Esophagus muscularis mucosa (tissue), 4 donors: Measurements from ENCODE around the gene CDC40. TPM values are rescaled to one million over a fixed set of nuclear protein-coding genes. Genes with fewer than 3 reads are reported as not detected.

Source experiments
- DNase-seq: peaks from one replicate; pipeline ENCODE4 v3.0.0-alpha.2; 2017; ENCODE audit errors: extremely low spot score
- H3K27ac ChIP-seq, 4 donors: fragments of 200-600 bp; sonication (generic); replicated peaks in 1 of 4; 1 replicate in 3 of 4; 2 replicates in 1 of 4; pipeline ENCODE4 v1.5.1; 2016 to 2019; ENCODE audit warnings: mild to moderate bottlenecking in 1 of 4
- H3K27me3 ChIP-seq, 4 donors: fragments of 200-600 bp; sonication (generic); one replicate each; pipeline versions ENCODE4 v1.5.1 to v1.6.0; 2016 to 2019
- H3K36me3 ChIP-seq, 4 donors: fragments of 200-600 bp; sonication (generic); one replicate each; pipeline ENCODE4 v1.5.1; 2016 to 2019
- H3K4me1 ChIP-seq, 4 donors: fragments of 200-600 bp; sonication (generic); one replicate each; pipeline ENCODE4 v1.5.1; 2016 to 2019
- H3K4me3 ChIP-seq, 4 donors: fragments of 200-600 bp; sonication (generic); 1 replicate in 2 of 4; 2 replicates in 2 of 4; pipeline ENCODE4 v1.5.1; 2016 to 2019; ENCODE audit warnings: mild to moderate bottlenecking in 4 of 4, moderate library complexity in 1 of 4
- H3K9me3 ChIP-seq, 4 donors: fragments of 200-600 bp; sonication (generic); 1 replicate in 3 of 4; 2 replicates in 1 of 4; pipeline ENCODE4 v1.5.1; 2016 to 2019
- CTCF ChIP-seq, 3 experiments: fragments of 200-600 bp in 2 of 3; fragments of 450-650 bp in 1 of 3; sonication (generic) in 2 of 3; IDR thresholded peaks; one replicate each; pipeline ENCODE4 v1.5.1; 2017 to 2019; ENCODE audit warnings: antibody characterized with exemption in 3 of 3, mild to moderate bottlenecking in 2 of 3, moderate library complexity in 1 of 3
- EP300 ChIP-seq: sonication (generic); formaldehyde crosslinking; IDR thresholded peaks from one replicate; pipeline ENCODE4 v1.6.1; 2017; ENCODE audit warnings: antibody characterized with exemption
- POLR2A ChIP-seq: fragments of 450-650 bp; IDR thresholded peaks from one replicate; pipeline ENCODE4 v1.6.1; 2017; ENCODE audit warnings: antibody characterized with exemption, moderate library complexity, mild to moderate bottlenecking, low read depth
- POLR2AphosphoS5 ChIP-seq, 2 donors: sonication (generic); formaldehyde crosslinking; IDR thresholded peaks; one replicate each; pipeline ENCODE4 v1.6.1; 2017; ENCODE audit warnings: antibody characterized with exemption in 2 of 2
- WGBS: methylation state at CpG from one replicate; pipeline ENCODE4 v1.1.5; 2018; 5-methylcytosine and 5-hydroxymethylcytosine counted together
- intact Hi-C: fragments of 100-400 bp; cut with DNase I; formaldehyde crosslinking; loops from one replicate; pipeline ENCODE4 v1.15.1; 2023
- total RNA-seq, 4 donors: library from RNA; depleted of rRNA; stranded (reverse); fragments of >200 nt; gene quantifications; one replicate each; pipeline versions ENCODE4 v1.1.0 to v1.2.1, GENCODE V29; 2016

CDC40 gene
- total RNA-seq, 4 donors from 2014 or later: 12.0 to 29.1 (median 15.2) TPM

GRCh38 chr6:110198561-110198960 is 18.3 kb downstream of the CDC40 start:
- intact Hi-C loops: no loop called here
- H3K4me1 ChIP-seq: peaks cover 0 to 12% (median 0%) of the 10 kb centered on the region in 4 donors
- no peak overlapping the region for H3K4me3 ChIP-seq
- no peaks in the 10 kb centered on the region for H3K9me3 ChIP-seq
- no peaks in the 10 kb centered on the region for H3K27me3 ChIP-seq
- DNase-seq: no peak
- TF ChIP-seq EP300 (no peak), POLR2AphosphoS5 (IDR thresholded peaks at IDR 0.05) (no peak), CTCF (IDR thresholded peaks at IDR 0.05) (no peak), POLR2A (no peak)
- H3K36me3 ChIP-seq: peaks cover 0 to 9% (median 7%) of the 10 kb centered on the region in 4 donors
- 97% methylated on average over 3 of the region's 3 CpGs for WGBS
- H3K27ac ChIP-seq: no peak overlapping the region

GRCh38 chr6:110201151-110201884 is 21.1 kb downstream of the CDC40 start:
- Histone ChIP-seq H3K4me1 (peaks cover 0 to 12% (median 0%) of the 10 kb centered on the region in 4 donors), H3K4me3 (no peak overlapping the region), H3K27me3 (no peaks in the 10 kb centered on the region), H3K27ac (no peak overlapping the region), H3K36me3 (no peaks in the 10 kb centered on the region), H3K9me3 (no peaks in the 10 kb centered on the region)
- intact Hi-C loops: no loop called here
- TF ChIP-seq CTCF (IDR thresholded peaks at IDR 0.05): no peak
- TF ChIP-seq POLR2AphosphoS5 (IDR thresholded peaks at IDR 0.05): no peak
- no peak for TF ChIP-seq EP300
- no peak for TF ChIP-seq POLR2A
- no peak for DNase-seq
- WGBS: 93% methylated on average over 3 of the region's 3 CpGs

GRCh38 chr6:110207652-110208051 is 27.4 kb downstream of the CDC40 start:
- Histone ChIP-seq H3K4me3 (no peak overlapping the region), H3K36me3 (peaks cover 7 to 48% (median 28%) of the 10 kb centered on the region in 4 donors), H3K27me3 (no peaks in the 10 kb centered on the region), H3K27ac (no peak overlapping the region), H3K4me1 (no peaks in the 10 kb centered on the region), H3K9me3 (no peaks in the 10 kb centered on the region)
- no peak for DNase-seq
- intact Hi-C loops: no loop called here
- TF ChIP-seq POLR2A (no peak), POLR2AphosphoS5 (IDR thresholded peaks at IDR 0.05) (no peak), CTCF (IDR thresholded peaks at IDR 0.05) (no peak), EP300 (no peak)
- over 99% methylated on average over 3 of the region's 3 CpGs for WGBS

GRCh38 chr6:110211753-110212152 is 31.5 kb downstream of the CDC40 start:
- H3K9me3 ChIP-seq: no peaks in the 10 kb centered on the region
- no peak for DNase-seq
- no peaks in the 10 kb centered on the region for H3K4me1 ChIP-seq
- no peak overlapping the region for H3K4me3 ChIP-seq
- peaks cover 18 to 89% (median 59%) of the 10 kb centered on the region in 4 donors for H3K36me3 ChIP-seq
- intact Hi-C loops: no loop called here
- H3K27me3 ChIP-seq: no peaks in the 10 kb centered on the region
- no peak overlapping the region for H3K27ac ChIP-seq
- TF ChIP-seq POLR2A (no peak), EP300 (no peak), CTCF (IDR thresholded peaks at IDR 0.05) (no peak), POLR2AphosphoS5 (IDR thresholded peaks at IDR 0.05) (no peak)
- 97% methylated on average over 1 of the region's 1 CpG for WGBS
